Keratinocyte (primary cell): ENCODE measurements around the gene DCP1B. TPM values are rescaled to one million over a fixed set of nuclear protein-coding genes. Genes with fewer than 3 reads are reported as not detected.

Experiments
- DNase-seq: peaks from one replicate; pipeline ENCODE4 v3.0.0-alpha.2; 2011; ENCODE audit warnings: low read depth, missing footprints, low spot score
- FAIRE-seq: peaks from 2 replicates; lab custom pipeline; 2011; peaks lifted over from hg19 to GRCh38; lab: Jason Lieb, UNC
- H2AFZ ChIP-seq: 2 replicates; pipeline ENCODE4 v1.6.0; 2012; ENCODE audit warnings: low read length, control low read depth, inconsistent platforms; ENCODE audit not compliant: control insufficient read depth
- H3K27ac ChIP-seq: 2 replicates; pipeline ENCODE4 v1.5.1; 2011; ENCODE audit warnings: low read length; ENCODE audit not compliant: control insufficient read depth, insufficient read depth
- H3K27me3 ChIP-seq: 3 replicates; pipeline ENCODE4 v1.6.0; 2011; ENCODE audit warnings: low read length; ENCODE audit not compliant: control insufficient read depth, insufficient read depth; ENCODE audit errors: extremely low read depth
- H3K36me3 ChIP-seq, 2 experiments: 2 replicates in 1 of 2; 3 replicates in 1 of 2; pipeline ENCODE4 v1.5.1; 2011; ENCODE audit warnings: low read length in 2 of 2, mild to moderate bottlenecking in 1 of 2; ENCODE audit not compliant: control insufficient read depth in 2 of 2, insufficient read depth in 2 of 2; ENCODE audit errors: extremely low read depth in 1 of 2
- H3K4me1 ChIP-seq: 3 replicates; pipeline ENCODE4 v1.5.1; 2011; ENCODE audit warnings: low read length; ENCODE audit not compliant: control insufficient read depth, insufficient read depth; ENCODE audit errors: extremely low read depth
- H3K4me2 ChIP-seq: 3 replicates; pipeline ENCODE4 v1.6.0; 2011; ENCODE audit warnings: low read depth, low read length; ENCODE audit not compliant: control insufficient read depth, insufficient read depth; ENCODE audit errors: extremely low read depth
- H3K4me3 ChIP-seq, 3 experiments: fragments of 200-600 bp in 1 of 3; sonication (generic) in 1 of 3; 2 replicates in 2 of 3; 3 replicates in 1 of 3; pipeline ENCODE4 v1.5.1; 2011 to 2016; ENCODE audit warnings: low read length in 3 of 3, mild to moderate bottlenecking in 3 of 3, control low read depth in 2 of 3, inconsistent platforms in 1 of 3, low read depth in 1 of 3, mixed read lengths in 1 of 3, mixed run types in 1 of 3, moderate library complexity in 1 of 3; ENCODE audit not compliant: control insufficient read depth in 2 of 3, insufficient read depth in 2 of 3; ENCODE audit errors: extremely low read depth in 1 of 3
- H3K79me2 ChIP-seq: 2 replicates; pipeline ENCODE4 v1.6.0; 2012; ENCODE audit warnings: low read length; ENCODE audit not compliant: control insufficient read depth, insufficient read depth
- H3K9ac ChIP-seq: 3 replicates; pipeline ENCODE4 v1.6.0; 2011; ENCODE audit warnings: low read length; ENCODE audit not compliant: control insufficient read depth, insufficient read depth; ENCODE audit errors: extremely low read depth
- H3K9me1 ChIP-seq: 3 replicates; pipeline ENCODE4 v1.6.0; 2011; ENCODE audit warnings: low read length; ENCODE audit not compliant: control insufficient read depth, insufficient read depth; ENCODE audit errors: extremely low read depth
- H3K9me3 ChIP-seq: 2 replicates; pipeline ENCODE4 v1.5.1; 2012; ENCODE audit warnings: low read depth, low read length; ENCODE audit not compliant: control insufficient read depth
- H4K20me1 ChIP-seq: 3 replicates; pipeline ENCODE4 v1.6.0; 2011; ENCODE audit warnings: low read length; ENCODE audit not compliant: control insufficient read depth, insufficient read depth; ENCODE audit errors: extremely low read depth
- EZH2 ChIP-seq: IDR thresholded peaks from one replicate; pipeline ENCODE4 v1.6.1; 2012; ENCODE audit warnings: inconsistent platforms, mild to moderate bottlenecking, low read length, moderate library complexity
- dilution Hi-C: fragments of 300-500 bp; cut with MboI; formaldehyde crosslinking; loops from one replicate; pipeline ENCODE4 v1.7.0; 2020; ENCODE audit warnings: low sequenced_read_pairs; ENCODE audit not compliant: extremely low pct_ligation_motif_present
- polyA plus RNA-seq, 5 experiments: library from polyadenylated mRNA; depleted of rRNA in 3 of 5; stranded (reverse) in 3 of 5; stranded (forward) in 1 of 5; unstranded in 1 of 5; fragments of >200 nt; gene quantifications; 1 replicate in 1 of 5; 2 replicates in 3 of 5; 3 replicates in 1 of 5; pipeline versions ENCODE4 v1.2.1 to v1.2.3, GENCODE V29; 2011 to 2012; ENCODE audit warnings: missing spikeins in 2 of 5, low read depth in 1 of 5, low replicate concordance in 1 of 5
- TF ChIP-seq, protein P1 (sequence below), 3 experiments: IDR thresholded peaks in 1 of 3; conservative IDR thresholded peaks in 1 of 3; optimal IDR thresholded peaks in 1 of 3; 2 replicates in 2 of 3; 3 replicates in 1 of 3; pipeline versions ENCODE3 to v1.5.1; 2011; ENCODE audit warnings: low read length in 3 of 3, mild to moderate bottlenecking in 3 of 3, moderate library complexity in 2 of 3, control low read depth in 1 of 3, inconsistent platforms in 1 of 3; ENCODE audit not compliant: insufficient read depth in 2 of 3; ENCODE audit errors: extremely low read depth in 1 of 3

Gene DCP1B
- polyA plus RNA-seq, 1 donor (not counting 4 experiments of a cell fraction or from before 2014, with no cell fraction given): 9.7 TPM

DNA sequence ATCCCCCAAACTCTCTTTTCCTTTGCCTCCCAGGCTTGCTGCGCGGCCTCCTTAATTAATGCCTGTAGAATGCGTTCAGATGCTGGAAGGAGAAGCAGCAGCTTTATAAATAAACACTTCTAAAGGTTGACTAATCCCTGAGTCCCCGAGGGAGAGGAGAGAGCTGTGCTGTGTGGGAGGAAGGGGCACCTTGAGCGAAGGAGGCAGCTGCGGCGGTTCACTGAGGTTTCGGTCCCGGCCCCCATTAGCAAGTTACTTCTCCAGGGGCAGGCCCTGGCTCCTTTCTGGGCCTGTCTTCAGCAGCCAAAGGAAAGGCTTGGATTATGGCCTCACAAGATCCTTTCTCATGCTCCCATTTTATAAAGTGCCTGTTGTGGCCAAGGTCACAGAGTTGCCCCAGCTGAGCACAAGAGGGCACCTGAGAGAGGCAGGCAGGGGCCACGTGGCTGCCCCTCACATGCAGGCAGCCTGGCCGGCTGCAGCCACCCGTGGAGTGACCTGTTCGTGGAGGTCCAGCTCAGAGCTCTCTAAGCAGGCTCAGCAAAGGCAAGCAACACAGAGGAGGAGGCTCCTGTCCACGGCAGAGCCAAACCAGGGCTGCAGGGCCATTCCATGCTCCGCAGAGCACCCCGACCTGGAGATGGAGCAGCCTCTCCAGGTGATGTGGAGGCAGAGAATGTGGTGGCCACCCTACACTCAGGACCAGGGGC lies 70.8 kb downstream of the DCP1B start:
- no peak for DNase-seq
- H3K4me2 ChIP-seq: no peak overlapping the region

DNA sequence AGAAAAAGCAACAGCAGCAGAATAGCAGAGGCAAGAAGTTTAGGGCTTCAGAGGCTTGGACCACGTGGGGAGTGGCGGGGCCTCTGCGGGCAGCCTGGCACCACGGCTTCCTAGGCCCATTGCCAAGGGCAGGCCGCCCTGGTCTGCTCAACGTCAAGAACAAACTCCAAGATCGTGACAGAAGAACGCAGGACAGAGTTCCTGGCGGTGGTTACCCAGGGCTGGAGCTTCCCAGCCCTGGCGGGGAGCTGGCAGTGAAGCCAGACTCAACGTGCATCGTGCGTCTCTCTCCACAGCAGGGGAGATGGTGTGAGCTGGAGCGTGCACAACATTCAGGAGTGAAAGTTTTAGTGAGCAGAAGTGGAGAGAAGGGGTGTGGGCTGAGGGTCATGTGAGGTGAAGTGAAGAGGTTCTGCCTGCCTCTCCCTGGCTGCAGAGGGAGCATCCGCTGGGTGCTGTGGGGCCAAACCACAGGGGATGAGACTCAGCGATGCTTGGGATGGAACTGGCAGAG lies 71.9 kb downstream of the DCP1B start:
- Histone ChIP-seq H3K9ac (no peak overlapping the region), H3K4me3 (no peak overlapping the region), H3K36me3 (no peaks in the 10 kb centered on the region), H3K4me2 (no peak overlapping the region), H3K9me3 (no peaks in the 10 kb centered on the region), H3K4me1 (no peaks in the 10 kb centered on the region), H3K9me1 (no peaks in the 10 kb centered on the region), H2AFZ (no peak overlapping the region), H4K20me1 (no peaks in the 10 kb centered on the region), H3K27ac (no peak overlapping the region), H3K79me2 (no peaks in the 10 kb centered on the region), H3K27me3 (peaks cover 7% of the 10 kb centered on the region)
- dilution Hi-C loops: no loop called here
- no peak for DNase-seq
- FAIRE-seq: no peak
- TF ChIP-seq, protein P1, sequence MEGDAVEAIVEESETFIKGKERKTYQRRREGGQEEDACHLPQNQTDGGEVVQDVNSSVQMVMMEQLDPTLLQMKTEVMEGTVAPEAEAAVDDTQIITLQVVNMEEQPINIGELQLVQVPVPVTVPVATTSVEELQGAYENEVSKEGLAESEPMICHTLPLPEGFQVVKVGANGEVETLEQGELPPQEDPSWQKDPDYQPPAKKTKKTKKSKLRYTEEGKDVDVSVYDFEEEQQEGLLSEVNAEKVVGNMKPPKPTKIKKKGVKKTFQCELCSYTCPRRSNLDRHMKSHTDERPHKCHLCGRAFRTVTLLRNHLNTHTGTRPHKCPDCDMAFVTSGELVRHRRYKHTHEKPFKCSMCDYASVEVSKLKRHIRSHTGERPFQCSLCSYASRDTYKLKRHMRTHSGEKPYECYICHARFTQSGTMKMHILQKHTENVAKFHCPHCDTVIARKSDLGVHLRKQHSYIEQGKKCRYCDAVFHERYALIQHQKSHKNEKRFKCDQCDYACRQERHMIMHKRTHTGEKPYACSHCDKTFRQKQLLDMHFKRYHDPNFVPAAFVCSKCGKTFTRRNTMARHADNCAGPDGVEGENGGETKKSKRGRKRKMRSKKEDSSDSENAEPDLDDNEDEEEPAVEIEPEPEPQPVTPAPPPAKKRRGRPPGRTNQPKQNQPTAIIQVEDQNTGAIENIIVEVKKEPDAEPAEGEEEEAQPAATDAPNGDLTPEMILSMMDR (optimal IDR thresholded peaks at IDR 0.05 in 1 of 3, IDR thresholded peaks at IDR 0.05 in 1 of 3, conservative IDR thresholded peaks at IDR 0.05 in 1 of 3; ENCODE audit: extremely low read depth in 1 of 3, insufficient read depth in 2 of 3, low read length in 3 of 3): no peak

More for the DNA sequence above, 70.8 kb downstream of the DCP1B start:
- Histone ChIP-seq H2AFZ (no peak overlapping the region), H3K79me2 (no peaks in the 10 kb centered on the region), H3K36me3 (no peaks in the 10 kb centered on the region), H3K9me1 (no peaks in the 10 kb centered on the region), H3K27me3 (no peaks in the 10 kb centered on the region), H3K27ac (no peak overlapping the region), H3K9me3 (no peaks in the 10 kb centered on the region), H4K20me1 (no peaks in the 10 kb centered on the region), H3K9ac (no peak overlapping the region), H3K4me3 (no peak overlapping the region), H3K4me1 (no peaks in the 10 kb centered on the region)
- dilution Hi-C loops: no loop called here
- no peak for FAIRE-seq
- no peak for TF ChIP-seq EZH2
- TF ChIP-seq, protein P1 (optimal IDR thresholded peaks at IDR 0.05 in 1 of 3, IDR thresholded peaks at IDR 0.05 in 1 of 3, conservative IDR thresholded peaks at IDR 0.05 in 1 of 3; ENCODE audit: extremely low read depth in 1 of 3, insufficient read depth in 2 of 3, low read length in 3 of 3): no peak
